HG03196 (cell line): ENCODE data around the gene FAM107A.

Experiments
- ATAC-seq: cut with Tn5 transposase; IDR thresholded peaks from one replicate; pipeline ENCODE4 v1.9.1; 2021; ENCODE audit not compliant: unreplicated experiment

Gene FAM107A

DNA sequence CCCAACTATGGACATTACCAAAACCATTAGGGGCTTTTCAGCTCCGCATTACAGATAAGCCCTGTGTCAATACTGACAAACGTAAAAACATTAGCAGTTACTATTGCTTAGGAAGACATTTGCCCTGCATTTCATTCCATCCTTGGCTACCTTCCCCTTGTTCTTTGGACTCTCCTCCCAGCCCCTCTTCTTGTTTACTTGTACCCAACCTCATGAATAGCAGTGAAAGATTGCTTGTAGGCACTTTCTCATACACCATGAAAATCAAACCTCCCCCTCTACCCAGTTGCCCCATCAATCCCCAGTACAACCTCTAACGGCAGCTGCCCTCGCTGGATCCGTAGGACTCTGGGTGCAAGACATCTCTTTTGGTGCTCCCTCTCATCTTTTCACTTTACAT lies 16.9 kb upstream of the FAM107A start:
- ATAC-seq, result no peak

GRCh38 chr3:58591517-58592510 lies 14.6 kb upstream of the FAM107A start:
- no peak for ATAC-seq

GRCh38 chr3:58588030-58588614 lies 10.9 kb upstream of the FAM107A start:
- no peak for ATAC-seq

DNA sequence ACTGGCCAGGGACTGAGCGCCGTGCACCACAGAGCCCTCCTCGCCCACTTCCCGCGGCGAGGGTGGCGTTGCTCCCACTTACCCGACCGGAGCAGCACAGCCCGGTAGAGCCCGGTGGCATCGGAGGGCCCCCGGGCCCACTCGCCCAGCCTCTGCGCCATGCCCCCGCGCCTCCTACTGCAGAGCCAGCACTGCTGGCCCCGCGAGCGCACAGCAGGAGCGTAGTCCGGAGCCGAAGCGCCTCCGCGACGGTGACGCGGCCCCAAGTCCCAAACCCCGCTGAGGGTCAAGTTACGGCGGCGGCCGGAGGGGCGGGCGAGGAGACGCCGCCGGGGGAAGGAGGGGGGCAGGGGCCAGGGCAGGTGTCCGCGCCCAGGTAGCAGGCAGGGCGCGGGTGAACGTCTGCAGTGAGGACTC lies 9.6 kb upstream of the FAM107A start:
- no peak for ATAC-seq

- no peak for ATAC-seq
Observed at GRCh38 chr3:58585994-58586393, 8.8 kb upstream of the FAM107A start.

DNA sequence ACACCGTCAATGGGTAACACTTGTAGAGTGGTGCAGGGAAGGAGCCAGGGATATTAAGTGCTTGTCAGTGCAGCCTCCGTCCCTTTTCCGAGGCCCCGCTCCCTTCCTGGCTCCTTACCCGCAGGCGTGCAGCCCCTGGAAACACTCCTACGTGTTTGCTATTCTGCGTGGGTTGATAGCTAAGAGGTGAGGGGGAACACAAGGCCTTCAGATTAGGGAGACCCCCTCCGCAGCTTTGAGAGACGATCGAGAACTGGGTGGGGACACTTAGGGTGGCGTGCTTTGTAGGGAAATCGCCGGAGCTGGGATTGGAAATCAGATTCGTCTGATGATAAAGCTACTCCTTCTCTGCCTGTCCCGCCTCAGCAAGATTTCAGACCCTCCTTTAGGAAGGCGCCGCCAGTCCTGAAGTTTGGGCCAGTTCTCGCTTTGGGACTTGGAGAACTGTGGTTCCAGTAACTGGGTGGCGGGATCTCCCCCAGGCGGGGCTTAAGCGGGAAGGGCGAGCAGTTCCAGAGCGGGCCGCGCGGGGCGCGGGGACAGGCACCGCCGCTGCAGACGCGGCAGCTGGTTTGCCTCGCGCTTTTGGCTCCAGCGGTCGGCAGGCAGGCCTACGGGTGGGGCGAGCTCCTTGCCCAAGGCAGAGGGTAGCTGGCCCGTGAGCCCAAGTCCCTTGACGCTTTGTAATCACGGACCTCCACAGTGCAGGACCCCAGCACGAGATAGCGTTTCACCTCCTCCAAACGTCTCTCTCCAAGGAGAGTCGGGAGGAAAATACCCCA lies 8.0 kb upstream of the FAM107A start:
- peak; percentile 80 for ATAC-seq

- no peak for ATAC-seq
Observed at GRCh38 chr3:58584690-58585004, 7.5 kb upstream of the FAM107A start.

- ATAC-seq, result no peak
Observed at GRCh38 chr3:58581328-58582091, 4.3 kb upstream of the FAM107A start.

DNA sequence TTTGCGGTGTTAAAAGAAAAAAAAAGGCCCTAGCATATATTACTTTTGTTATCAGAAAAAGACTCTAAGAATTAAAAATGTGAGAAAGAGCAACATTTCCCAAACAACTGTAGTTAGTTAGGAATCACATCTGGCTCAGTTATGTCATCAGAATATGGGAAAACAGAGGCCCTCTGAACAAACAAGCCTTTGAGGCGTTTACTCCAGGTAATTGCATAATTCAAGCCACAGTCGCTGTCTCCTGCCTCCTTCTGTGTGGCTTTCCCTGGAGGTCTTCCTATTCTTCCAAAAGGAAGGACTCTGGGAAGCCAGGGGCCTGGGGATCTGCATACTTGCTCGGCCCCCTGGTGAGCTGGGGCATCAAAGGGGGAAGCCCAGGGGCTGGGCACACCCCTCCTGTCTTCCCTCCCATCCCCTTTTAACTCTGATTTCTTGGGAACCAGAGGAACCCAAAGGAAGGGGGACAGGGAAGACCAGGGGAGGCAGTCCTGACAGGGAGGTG lies 3.7 kb upstream of the FAM107A start:
- no peak for ATAC-seq

DNA sequence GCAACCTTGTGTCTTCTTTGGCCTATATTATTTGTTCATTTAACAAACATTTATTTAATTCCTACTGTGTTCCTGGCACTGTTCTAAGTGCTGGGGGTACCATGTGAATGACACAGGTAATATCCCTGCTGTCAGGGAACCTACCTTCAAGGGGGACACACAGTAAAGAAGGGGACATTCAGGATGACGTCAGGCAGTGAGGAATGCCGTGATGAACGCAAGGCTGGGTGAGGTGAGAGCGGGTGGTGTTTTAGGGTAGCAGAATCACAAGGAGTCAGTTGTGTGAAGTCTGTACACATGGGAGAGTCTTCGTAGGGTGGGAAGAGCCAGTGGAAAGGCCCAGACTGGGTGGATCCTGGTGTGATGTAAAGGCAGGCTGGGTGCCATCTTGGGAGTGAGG lies 1.7 kb upstream of the FAM107A start:
- no peak for ATAC-seq

DNA sequence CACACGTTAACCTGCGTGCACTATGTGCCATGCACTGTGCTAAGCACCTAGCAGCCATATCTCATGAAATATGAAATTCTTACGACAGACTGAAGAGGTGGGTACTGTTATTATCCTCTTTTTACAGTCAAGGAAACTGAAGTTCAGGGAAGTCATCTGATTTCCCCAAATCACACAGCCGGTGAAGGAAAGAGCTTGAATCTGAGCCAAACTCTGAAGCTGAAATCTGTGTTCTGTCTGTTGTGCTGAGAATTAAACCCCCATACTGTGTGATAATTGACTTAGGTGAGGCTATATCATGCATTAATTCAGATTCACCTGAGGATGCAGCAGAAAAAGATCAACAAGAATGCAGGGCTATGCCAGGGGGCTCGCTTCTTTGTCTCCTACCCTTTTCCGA lies 475 bp downstream of the FAM107A start:
- no peak for ATAC-seq

DNA sequence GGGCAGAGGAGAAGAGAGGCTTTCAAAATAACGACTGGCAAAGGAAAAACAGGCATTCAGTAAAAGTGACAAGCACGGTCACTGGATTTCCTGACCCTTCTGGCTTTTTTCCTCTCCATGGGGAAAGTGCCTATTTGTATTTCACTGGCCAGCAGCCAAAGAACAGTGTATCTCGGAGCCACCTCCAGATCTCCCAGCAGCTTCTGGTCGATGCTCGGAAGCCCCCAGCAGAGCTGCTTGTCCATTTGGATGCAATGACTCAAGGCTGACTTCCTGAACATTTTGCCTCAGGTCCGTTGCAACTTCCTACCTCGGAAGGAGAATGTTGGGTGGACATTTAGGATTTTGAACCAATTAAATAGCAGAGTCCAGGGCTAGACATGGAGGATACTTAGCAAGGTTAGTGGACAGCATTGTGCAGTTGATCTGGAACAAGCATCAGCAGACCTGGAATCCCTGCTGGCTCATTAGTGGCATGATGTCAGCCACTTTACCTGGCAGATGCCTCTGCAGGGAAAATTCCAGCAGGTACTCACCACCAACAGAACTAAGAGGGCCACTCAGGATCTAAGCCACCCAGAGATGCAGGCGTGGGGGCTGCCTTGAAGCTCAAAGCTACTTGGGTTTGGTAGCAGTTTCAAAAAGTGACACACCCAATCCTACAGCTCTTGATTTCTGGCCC lies 1.1 kb downstream of the FAM107A start:
- ATAC-seq, result no peak

DNA sequence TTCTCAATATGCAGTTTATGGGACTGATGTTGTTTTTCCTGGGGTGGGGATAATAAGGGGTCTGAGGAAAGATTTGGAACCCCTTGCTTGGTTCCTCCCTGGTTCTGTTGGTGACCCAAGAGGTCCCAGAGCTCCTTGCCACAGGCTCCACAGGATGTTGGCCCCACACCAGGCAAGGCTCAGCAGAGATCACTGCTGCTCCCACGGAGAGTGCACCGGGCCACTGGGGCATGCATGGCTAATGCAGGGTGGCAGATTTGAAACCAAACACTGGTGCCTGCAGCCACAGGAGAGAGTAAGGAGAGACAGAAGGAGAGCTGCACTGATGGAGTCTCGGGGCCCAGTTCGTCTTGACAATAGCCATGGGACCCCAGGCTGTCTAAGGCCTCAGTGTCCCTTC lies 2.5 kb downstream of the FAM107A start:
- no peak for ATAC-seq

DNA sequence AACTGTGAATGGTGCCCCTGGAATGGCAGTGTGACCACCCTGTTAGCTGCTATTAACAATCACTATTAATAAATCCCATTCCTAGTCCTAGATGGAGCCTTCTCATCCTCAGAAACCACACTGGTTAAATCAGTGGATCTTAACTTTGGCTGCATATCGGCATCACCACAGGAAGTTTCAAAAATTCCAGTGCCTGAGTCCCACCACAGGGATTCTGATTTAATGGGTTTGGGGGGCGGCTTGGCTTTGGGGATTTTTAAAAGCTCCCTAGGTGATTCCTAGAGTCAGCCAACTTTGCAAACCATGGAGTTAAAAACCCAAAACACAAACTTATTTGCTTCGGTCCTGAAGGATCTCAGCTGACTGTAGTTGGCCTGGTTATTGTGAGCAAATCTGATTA lies 3.1 kb downstream of the FAM107A start:
- no peak for ATAC-seq

- no peak for ATAC-seq
Observed at GRCh38 chr3:58573640-58574039, 3.6 kb downstream of the FAM107A start.

- no peak for ATAC-seq
Observed at GRCh38 chr3:58572634-58573230, 4.5 kb downstream of the FAM107A start.

DNA sequence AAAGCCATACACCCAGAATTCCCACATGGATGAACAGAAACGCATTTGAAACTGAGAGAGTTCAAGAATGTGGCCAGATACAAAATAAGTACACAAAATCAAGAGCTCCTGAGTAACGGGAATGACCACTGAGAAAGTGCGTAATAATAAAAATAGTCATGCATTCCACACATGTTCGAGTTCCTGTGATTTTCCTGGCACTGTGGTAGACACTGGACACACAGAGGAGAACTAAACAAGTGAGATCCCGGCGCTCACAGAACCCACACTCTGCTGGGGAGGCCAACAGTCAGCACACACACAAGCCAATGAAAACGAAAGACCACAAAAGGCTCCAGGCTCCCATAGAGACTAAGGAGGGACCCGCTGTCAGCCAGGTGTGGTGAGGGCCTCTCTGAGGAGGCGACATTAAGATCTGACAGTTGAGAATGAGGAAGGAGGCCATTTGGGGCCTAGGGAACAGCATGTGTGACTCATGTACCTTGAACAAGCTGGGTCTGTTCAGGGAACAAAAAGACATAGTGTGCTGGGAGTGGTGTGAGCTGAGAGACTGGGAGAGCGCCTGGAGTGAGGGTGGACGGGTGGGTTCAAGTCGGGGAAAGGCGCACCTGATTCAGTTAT lies 5.1 kb downstream of the FAM107A start:
- ATAC-seq, result no peak

DNA sequence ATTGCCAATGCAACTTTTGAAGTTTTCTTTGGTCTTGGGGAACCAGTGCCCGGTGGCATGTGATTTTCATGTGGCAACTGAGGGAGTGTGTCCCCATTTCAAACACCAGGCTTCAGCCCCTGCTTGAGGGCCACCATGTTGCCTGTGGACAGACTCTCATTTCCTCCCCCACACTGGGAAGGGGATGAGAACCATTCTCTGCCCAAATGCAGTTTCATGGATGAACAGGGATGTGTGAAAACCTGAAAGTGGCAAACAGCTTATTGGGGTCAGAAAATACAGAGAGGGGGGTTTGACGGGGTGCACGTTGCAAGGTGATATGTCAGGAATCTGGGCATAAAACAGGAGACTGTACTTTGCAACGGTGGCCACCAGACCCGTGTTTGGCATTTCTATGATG lies 6.3 kb downstream of the FAM107A start:
- ATAC-seq, result no peak

DNA sequence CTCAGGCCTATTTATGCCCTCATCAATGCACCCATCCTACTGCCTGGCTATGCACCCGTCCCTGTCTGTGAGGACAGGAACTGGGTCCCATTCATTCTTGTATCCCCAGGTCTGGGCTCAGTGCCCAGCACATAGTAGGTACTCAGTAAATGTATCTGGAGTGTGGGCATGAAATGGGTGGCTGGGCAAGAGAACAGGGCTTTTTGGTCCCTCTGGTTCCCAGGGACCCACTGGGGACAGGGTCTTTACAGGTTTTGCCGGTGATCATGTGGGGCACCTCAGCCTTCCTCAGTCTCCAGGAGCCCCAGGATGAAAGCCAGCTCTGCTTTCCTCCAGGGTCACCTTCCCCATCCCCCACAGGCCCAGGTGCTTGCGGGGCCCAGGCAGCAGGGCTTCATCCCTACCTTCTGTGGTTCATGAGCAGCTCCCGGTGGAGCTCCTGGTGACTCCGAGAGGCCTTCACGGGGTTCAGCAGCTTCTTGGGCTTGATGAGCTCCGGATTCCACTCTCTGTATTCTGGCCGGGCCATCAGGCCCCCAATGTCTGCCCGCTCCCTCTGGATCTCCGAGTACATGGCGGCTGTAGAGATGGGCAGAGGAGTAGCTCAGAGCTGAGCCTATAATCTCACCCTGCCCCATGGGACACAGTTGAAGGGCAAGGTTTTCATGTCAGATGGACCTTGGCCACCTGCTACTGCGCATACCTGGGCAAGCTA lies 7.7 kb downstream of the FAM107A start:
- ATAC-seq, result no peak
